Uterus (tissue), 4 donors: ENCODE results near the gene OR14K1. TPM values are rescaled to one million over a fixed set of nuclear protein-coding genes. Genes with fewer than 3 reads are reported as not detected.
"Not testable (repeated sequence)": the region's sequence is repeated elsewhere in the genome, so short reads cannot be mapped to it uniquely, and the experiment has no call there.

Experiments
- DNase-seq, 2 donors: peaks; one replicate each; pipeline ENCODE4 v3.0.0-alpha.2; 2019 to 2020
- H3K27ac ChIP-seq, 2 donors: fragments of 200-600 bp; sonication (generic); 1 replicate in 1 of 2; 2 replicates in 1 of 2; pipeline ENCODE4 v1.5.1; 2016 to 2018
- H3K27me3 ChIP-seq, 2 donors: fragments of 200-600 bp; sonication (generic); one replicate each; pipeline ENCODE4 v1.5.1; 2018 to 2019; ENCODE audit warnings: control low read depth in 1 of 2
- H3K36me3 ChIP-seq, 2 donors: fragments of 200-600 bp; sonication (generic); one replicate each; pipeline ENCODE4 v1.5.1; 2019; ENCODE audit warnings: control low read depth in 1 of 2
- H3K4me1 ChIP-seq, 2 donors: fragments of 200-600 bp; sonication (generic); one replicate each; pipeline ENCODE4 v1.5.1; 2018 to 2019; ENCODE audit warnings: control low read depth in 1 of 2
- H3K4me3 ChIP-seq, 2 donors: fragments of 200-600 bp; sonication (generic); 1 replicate in 1 of 2; 2 replicates in 1 of 2; pipeline ENCODE4 v1.5.1; 2018 to 2019; ENCODE audit warnings: mild to moderate bottlenecking in 1 of 2
- H3K9me3 ChIP-seq, 2 donors: fragments of 200-600 bp; sonication (generic); one replicate each; pipeline ENCODE4 v1.5.1; 2019; ENCODE audit warnings: control low read depth in 1 of 2
- POLR2A ChIP-seq, 2 donors: fragments of 450-650 bp; IDR thresholded peaks; one replicate each; pipeline ENCODE4 v1.6.1; 2016; ENCODE audit warnings: antibody characterized with exemption in 2 of 2, mild to moderate bottlenecking in 1 of 2, moderate library complexity in 1 of 2
- intact Hi-C: fragments of 100-400 bp; cut with DNase I; formaldehyde crosslinking; loops from one replicate; pipeline ENCODE4 v1.15.1; 2023; ENCODE audit warnings: low total_unique reads
- total RNA-seq, 4 donors: library from RNA; depleted of rRNA in 3 of 4; stranded (reverse); fragments of >200 nt in 3 of 4; gene quantifications; one replicate each; pipeline versions ENCODE4 v1.1.0 to v1.2.4, GENCODE V29; 2014 to 2023
- TF ChIP-seq, protein P1 (sequence below), 4 experiments: fragments of 200-600 bp in 2 of 4; fragments of 450-650 bp in 2 of 4; sonication (generic) in 2 of 4; IDR thresholded peaks; one replicate each; pipeline ENCODE4 v1.5.1; 2016 to 2019; ENCODE audit warnings: antibody characterized with exemption in 4 of 4, mild to moderate bottlenecking in 2 of 4, moderate library complexity in 1 of 4
- donor health status: DM: yes; HTN: yes; CAD: no.

The OR14K1 gene
- total RNA-seq, 4 donors from 2014 or later, result not detected

DNA sequence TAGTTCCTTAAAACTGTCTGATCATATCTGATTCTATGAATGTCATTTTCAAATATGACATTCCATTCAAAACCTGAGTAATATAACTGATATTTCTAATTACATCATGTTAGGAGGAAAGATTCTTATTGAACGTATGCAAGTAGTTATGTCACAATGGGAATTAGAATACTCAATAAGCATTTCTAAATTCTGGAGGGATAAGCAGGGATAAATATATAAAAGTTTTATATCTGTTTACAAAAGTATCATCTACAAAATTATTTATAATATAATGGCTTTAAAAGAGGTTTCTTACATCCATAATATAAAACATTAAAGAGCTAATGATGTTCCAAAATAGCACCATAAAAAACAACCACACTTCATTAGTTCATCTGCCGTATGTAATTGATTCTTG is 9.6 kb downstream of the OR14K1 start, which contains the start of gene OR14A2:
Gene OR14A2, minus strand, starts transcription at position 101 of the 400 bp plus-strand sequence.
- Histone ChIP-seq H3K4me1 (no peaks in the 10 kb centered on the region), H3K36me3 (no peaks in the 10 kb centered on the region), H3K27me3 (no peaks in the 10 kb centered on the region), H3K9me3 (no peaks in the 10 kb centered on the region), H3K27ac (no peak within 1 kb of the TSS), H3K4me3 (no peak within 1 kb of the TSS)
- TF ChIP-seq, protein P1, sequence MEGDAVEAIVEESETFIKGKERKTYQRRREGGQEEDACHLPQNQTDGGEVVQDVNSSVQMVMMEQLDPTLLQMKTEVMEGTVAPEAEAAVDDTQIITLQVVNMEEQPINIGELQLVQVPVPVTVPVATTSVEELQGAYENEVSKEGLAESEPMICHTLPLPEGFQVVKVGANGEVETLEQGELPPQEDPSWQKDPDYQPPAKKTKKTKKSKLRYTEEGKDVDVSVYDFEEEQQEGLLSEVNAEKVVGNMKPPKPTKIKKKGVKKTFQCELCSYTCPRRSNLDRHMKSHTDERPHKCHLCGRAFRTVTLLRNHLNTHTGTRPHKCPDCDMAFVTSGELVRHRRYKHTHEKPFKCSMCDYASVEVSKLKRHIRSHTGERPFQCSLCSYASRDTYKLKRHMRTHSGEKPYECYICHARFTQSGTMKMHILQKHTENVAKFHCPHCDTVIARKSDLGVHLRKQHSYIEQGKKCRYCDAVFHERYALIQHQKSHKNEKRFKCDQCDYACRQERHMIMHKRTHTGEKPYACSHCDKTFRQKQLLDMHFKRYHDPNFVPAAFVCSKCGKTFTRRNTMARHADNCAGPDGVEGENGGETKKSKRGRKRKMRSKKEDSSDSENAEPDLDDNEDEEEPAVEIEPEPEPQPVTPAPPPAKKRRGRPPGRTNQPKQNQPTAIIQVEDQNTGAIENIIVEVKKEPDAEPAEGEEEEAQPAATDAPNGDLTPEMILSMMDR (IDR thresholded peaks at IDR 0.05), result no peak
- TF ChIP-seq POLR2A (IDR thresholded peaks at IDR 0.05), result no peak
- intact Hi-C loops, result no loop called here
- no peak for DNase-seq

DNA sequence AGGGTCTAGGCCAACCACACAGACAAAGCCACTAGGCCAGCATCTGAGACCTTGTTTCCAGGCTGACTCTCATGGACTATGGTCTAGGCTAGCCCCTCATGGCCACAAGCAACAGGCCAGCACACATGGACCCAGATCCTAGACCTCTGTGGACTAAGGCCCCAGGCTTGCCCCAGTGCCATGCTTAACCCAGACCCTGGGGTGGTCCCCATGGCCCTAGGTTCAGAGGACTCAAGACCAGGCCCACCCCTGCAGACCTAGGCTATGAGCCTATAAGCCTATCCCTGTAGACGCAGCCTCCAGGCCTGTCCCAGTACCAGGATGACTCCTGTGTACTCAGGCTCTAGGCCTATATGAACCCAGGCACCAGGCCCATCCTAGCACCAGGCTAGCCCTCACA is 11.5 kb downstream of the OR14K1 start:
- no peak overlapping the region for H3K4me3 ChIP-seq
- H3K36me3 ChIP-seq, result no peaks in the 10 kb centered on the region
- TF ChIP-seq POLR2A (IDR thresholded peaks at IDR 0.05), result no peak
- TF ChIP-seq, protein P1 (IDR thresholded peaks at IDR 0.05), result no peak
- H3K9me3 ChIP-seq, result no peaks in the 10 kb centered on the region
- H3K4me1 ChIP-seq, result no peaks in the 10 kb centered on the region
- DNase-seq, result no peak
- no peak overlapping the region for H3K27ac ChIP-seq
- H3K27me3 ChIP-seq, result no peaks in the 10 kb centered on the region
- intact Hi-C loops, result no loop called here

DNA sequence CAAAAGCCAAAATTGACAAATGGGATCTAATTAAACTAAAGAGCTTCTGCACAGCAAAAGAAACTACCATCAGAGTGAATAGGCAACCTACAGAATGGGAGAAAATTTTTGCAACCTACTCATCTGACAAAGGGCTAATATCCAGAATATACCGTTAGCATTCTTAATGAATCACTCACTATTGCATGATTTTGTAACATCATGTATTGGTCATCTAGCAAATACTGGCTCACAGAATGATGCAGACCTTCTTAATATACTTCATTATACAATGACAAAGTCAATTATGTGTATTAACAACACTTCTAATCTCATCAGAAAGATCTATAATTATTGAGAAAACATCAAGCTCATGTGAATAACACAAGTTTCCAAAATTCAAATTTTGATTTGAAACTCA is 15.9 kb downstream of the OR14K1 start:
- H3K27ac ChIP-seq, DNase-seq, H3K9me3 ChIP-seq, H3K36me3 ChIP-seq, H3K27me3 ChIP-seq, intact Hi-C loops, H3K4me1 ChIP-seq, H3K4me3 ChIP-seq: not testable (repeated sequence)

DNA sequence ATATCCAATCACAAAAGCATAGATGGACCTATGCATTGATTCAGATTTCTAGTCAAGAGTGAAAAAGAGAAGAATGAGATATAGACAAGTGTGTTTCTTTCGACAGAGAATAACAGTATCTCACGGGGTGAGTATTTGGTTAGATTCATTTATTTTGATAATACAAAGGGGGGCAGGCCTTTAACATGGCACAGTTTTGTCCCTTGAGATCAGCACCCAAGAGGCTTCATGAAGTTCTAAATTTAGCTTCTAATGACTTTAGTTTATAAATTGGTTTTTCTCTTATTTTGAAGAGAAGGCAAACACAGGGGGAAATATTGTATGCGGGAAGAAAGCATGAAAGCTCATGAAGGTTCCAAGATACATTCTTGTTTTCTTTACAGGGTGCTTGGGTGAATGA is 22.0 kb downstream of the OR14K1 start, which contains the start of gene OR1C1:
Gene OR1C1, minus strand, starts transcription at position 101 of the 400 bp plus-strand sequence. CDS start 2,150 bp downstream, outside the sequence.
- Histone ChIP-seq H3K4me3 (no peak within 1 kb of the TSS), H3K9me3 (no peaks in the 10 kb centered on the region), H3K36me3 (no peaks in the 10 kb centered on the region), H3K27ac (no peak within 1 kb of the TSS), H3K4me1 (no peaks in the 10 kb centered on the region), H3K27me3 (no peaks in the 10 kb centered on the region)
- intact Hi-C loops, result no loop called here
- DNase-seq, result no peak
- TF ChIP-seq, protein P1 (IDR thresholded peaks at IDR 0.05), result no peak
- no peak for TF ChIP-seq POLR2A (IDR thresholded peaks at IDR 0.05)

DNA sequence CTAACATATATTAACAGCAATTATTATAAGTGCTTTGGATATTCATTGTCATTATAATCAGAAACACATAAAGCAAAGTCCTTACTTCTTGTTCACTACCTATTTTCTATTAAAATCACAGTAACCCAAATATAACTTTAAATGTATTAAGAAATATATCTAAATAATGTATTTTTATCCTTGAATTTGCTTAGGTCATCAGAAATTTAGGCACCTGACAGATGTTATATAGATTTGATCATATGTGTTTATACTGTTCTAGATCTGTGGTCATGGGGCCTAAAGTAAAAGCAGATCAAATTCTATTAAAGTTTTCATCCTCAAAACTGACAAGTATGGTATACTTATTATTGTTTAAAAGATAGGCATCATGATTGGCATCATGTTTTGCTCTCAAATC is 31.2 kb downstream of the OR14K1 start:
- H3K36me3 ChIP-seq, result no peaks in the 10 kb centered on the region
- intact Hi-C loops, result no loop called here
- no peaks in the 10 kb centered on the region for H3K9me3 ChIP-seq
- H3K27ac ChIP-seq, result no peak overlapping the region
- no peak for DNase-seq
- H3K27me3 ChIP-seq, result no peaks in the 10 kb centered on the region
- H3K4me3 ChIP-seq, result no peak overlapping the region
- no peaks in the 10 kb centered on the region for H3K4me1 ChIP-seq
- TF ChIP-seq, protein P1 (IDR thresholded peaks at IDR 0.05), result no peak
- TF ChIP-seq POLR2A (IDR thresholded peaks at IDR 0.05), result no peak

Other genes with a start within 250 kb of the OR14K1 start
- gene OR2C3, start 202.2 kb upstream of the OR14K1 start, total RNA-seq, result under 1 TPM in 1 of 4 donors, not detected in 3; 0.07 TPM
- 1 to 10 TPM in 2 of 4 donors, under 1 TPM in 1, not detected in 1; 0.21 to 1.5 (median 1.0) TPM for gene GCSAML, start 189.5 kb upstream of the OR14K1 start, total RNA-seq
- not detected for gene OR2G2, start 150.3 kb upstream of the OR14K1 start, total RNA-seq
- gene OR2G3, start 133.0 kb upstream of the OR14K1 start, total RNA-seq, result not detected
- not detected for gene OR13G1, start 58.9 kb upstream of the OR14K1 start, total RNA-seq
- gene OR6F1, start 22.0 kb upstream of the OR14K1 start, total RNA-seq, result not detected
- not detected for gene OR14A2, start 9.5 kb downstream of the OR14K1 start, total RNA-seq
- gene OR1C1, start 21.9 kb downstream of the OR14K1 start, total RNA-seq, result not detected
- not detected for gene OR14A16, start 85.5 kb downstream of the OR14K1 start, total RNA-seq
- not detected for gene OR11L1, start 103.3 kb downstream of the OR14K1 start, total RNA-seq
- 10 to 100 TPM in 1 of 4 donors, 1 to 10 TPM in 2, under 1 TPM in 1; 0.88 to 10.3 (median 2.1) TPM for gene TRIM58, start 118.6 kb downstream of the OR14K1 start, total RNA-seq
- gene OR2W3, start 157.0 kb downstream of the OR14K1 start, total RNA-seq, result under 1 TPM in 1 of 4 donors, not detected in 3; 0.49 TPM
- under 1 TPM in 1 of 4 donors, not detected in 3; 0.40 TPM for gene OR2T8, start 181.6 kb downstream of the OR14K1 start, total RNA-seq
- not detected for gene OR2AJ1, start 186.3 kb downstream of the OR14K1 start, total RNA-seq
- not detected for gene OR2L8, start 210.2 kb downstream of the OR14K1 start, total RNA-seq
- gene OR2AK2, start 226.6 kb downstream of the OR14K1 start, total RNA-seq, result not detected